ENCODE measurements around the gene SDHAF1.
A peak's percentile ranks its signal among the peaks of the same experiment; 100 is the strongest.
"Not testable (repeated sequence)": the region's sequence is repeated elsewhere in the genome, so short reads cannot be mapped to it uniquely, and the experiment has no call there.

Gene SDHAF1

GRCh38 chr19:36019061-36019670 is 24.2 kb downstream of the SDHAF1 start:
- DNase-seq (ENCODE audit: low read depth), result no peak

- no peak for DNase-seq (ENCODE audit: low read depth)
Measured at GRCh38 chr19:36023432-36023831, 28.4 kb downstream of the SDHAF1 start.

GRCh38 chr19:36025541-36025940 is 30.6 kb downstream of the SDHAF1 start:
- DNase-seq (ENCODE audit: low read depth), result no peak

GRCh38 chr19:36026091-36026876 is 31.3 kb downstream of the SDHAF1 start:
- no peak for DNase-seq (ENCODE audit: low read depth)

GRCh38 chr19:36027696-36028095 is 32.7 kb downstream of the SDHAF1 start:
- no peak for DNase-seq (ENCODE audit: low read depth)

- no peak for DNase-seq (ENCODE audit: low read depth)
Measured at GRCh38 chr19:36028313-36029041, 33.5 kb downstream of the SDHAF1 start.

- DNase-seq (ENCODE audit: low read depth), result no peak
Measured at GRCh38 chr19:36030264-36031148, 35.5 kb downstream of the SDHAF1 start.

GRCh38 chr19:36031308-36031707 is 36.3 kb downstream of the SDHAF1 start:
- no peak for DNase-seq (ENCODE audit: low read depth)

GRCh38 chr19:36032251-36033104 is 37.5 kb downstream of the SDHAF1 start, which contains the start of gene CLIP3:
TSS of gene CLIP3 (minus strand) at chr19:36032873. CDS start at chr19:36032357, 516 bp downstream.
- DNase-seq (ENCODE audit: low read depth), result peak; percentile 37

- DNase-seq (ENCODE audit: low read depth), result no peak
Measured at GRCh38 chr19:36040495-36040894, 45.5 kb downstream of the SDHAF1 start.

GRCh38 chr19:36041092-36041491 is 46.1 kb downstream of the SDHAF1 start:
- DNase-seq (ENCODE audit: low read depth), result not testable (repeated sequence)

- no peak for DNase-seq (ENCODE audit: low read depth)
Measured at GRCh38 chr19:36041831-36042230, 46.8 kb downstream of the SDHAF1 start.

GRCh38 chr19:36043952-36044351 is 49.0 kb downstream of the SDHAF1 start:
- no peak for DNase-seq (ENCODE audit: low read depth)
